ENCODE results near the gene FOXP1. TPM values are rescaled to one million over a fixed set of nuclear protein-coding genes. Genes with fewer than 3 reads are reported as not detected.

The FOXP1 gene
- total RNA-seq, 1 experiment from 2014 or later: 2.9 TPM

DNA sequence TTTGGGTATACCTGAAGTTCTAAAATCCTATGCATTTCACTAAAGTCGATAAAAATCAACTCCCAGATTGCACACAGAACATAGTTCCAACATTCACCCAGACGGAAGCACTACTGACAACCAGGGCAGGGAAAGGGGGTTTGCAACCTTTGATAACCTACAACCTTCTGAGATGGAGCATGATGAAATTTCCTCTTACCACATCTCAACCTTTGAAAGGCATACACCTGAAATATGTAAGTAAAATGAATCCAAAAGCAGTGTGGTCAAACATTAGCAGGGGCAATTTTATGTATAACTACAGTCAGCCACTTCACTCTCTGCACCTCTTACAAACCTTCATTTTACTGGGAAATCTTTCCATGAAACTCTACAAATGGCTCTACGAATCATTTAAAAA lies 184.1 kb downstream of the FOXP1 start:
- DNase-seq (ENCODE audit: low read depth, low spot score) (no peak), ATAC-seq (no peak)
- CTCF ChIA-PET: no interaction called here
- POLR2A ChIA-PET: no interaction called here
- H3K9me3 ChIP-seq (ENCODE audit: control insufficient read depth, insufficient read depth, low read depth, low read length): no peaks in the 10 kb centered on the region
- TF ChIP-seq SIN3A (IDR thresholded peaks at IDR 0.05; ENCODE audit: borderline replicate concordance, insufficient read depth, low read depth, low read length) (no peak), TCF7L2 (IDR thresholded peaks at IDR 0.05; ENCODE audit: low read depth, low read length) (no peak), POLR2AphosphoS5 (IDR thresholded peaks at IDR 0.05; ENCODE audit: low read depth, low read length) (no peak)
- TF ChIP-seq, protein P1, sequence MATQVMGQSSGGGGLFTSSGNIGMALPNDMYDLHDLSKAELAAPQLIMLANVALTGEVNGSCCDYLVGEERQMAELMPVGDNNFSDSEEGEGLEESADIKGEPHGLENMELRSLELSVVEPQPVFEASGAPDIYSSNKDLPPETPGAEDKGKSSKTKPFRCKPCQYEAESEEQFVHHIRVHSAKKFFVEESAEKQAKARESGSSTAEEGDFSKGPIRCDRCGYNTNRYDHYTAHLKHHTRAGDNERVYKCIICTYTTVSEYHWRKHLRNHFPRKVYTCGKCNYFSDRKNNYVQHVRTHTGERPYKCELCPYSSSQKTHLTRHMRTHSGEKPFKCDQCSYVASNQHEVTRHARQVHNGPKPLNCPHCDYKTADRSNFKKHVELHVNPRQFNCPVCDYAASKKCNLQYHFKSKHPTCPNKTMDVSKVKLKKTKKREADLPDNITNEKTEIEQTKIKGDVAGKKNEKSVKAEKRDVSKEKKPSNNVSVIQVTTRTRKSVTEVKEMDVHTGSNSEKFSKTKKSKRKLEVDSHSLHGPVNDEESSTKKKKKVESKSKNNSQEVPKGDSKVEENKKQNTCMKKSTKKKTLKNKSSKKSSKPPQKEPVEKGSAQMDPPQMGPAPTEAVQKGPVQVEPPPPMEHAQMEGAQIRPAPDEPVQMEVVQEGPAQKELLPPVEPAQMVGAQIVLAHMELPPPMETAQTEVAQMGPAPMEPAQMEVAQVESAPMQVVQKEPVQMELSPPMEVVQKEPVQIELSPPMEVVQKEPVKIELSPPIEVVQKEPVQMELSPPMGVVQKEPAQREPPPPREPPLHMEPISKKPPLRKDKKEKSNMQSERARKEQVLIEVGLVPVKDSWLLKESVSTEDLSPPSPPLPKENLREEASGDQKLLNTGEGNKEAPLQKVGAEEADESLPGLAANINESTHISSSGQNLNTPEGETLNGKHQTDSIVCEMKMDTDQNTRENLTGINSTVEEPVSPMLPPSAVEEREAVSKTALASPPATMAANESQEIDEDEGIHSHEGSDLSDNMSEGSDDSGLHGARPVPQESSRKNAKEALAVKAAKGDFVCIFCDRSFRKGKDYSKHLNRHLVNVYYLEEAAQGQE (IDR thresholded peaks at IDR 0.05; ENCODE audit: insufficient read depth in 1 of 2, low read depth in 2 of 2, low read length in 1 of 2): no peak
- TF ChIP-seq, protein P2, sequence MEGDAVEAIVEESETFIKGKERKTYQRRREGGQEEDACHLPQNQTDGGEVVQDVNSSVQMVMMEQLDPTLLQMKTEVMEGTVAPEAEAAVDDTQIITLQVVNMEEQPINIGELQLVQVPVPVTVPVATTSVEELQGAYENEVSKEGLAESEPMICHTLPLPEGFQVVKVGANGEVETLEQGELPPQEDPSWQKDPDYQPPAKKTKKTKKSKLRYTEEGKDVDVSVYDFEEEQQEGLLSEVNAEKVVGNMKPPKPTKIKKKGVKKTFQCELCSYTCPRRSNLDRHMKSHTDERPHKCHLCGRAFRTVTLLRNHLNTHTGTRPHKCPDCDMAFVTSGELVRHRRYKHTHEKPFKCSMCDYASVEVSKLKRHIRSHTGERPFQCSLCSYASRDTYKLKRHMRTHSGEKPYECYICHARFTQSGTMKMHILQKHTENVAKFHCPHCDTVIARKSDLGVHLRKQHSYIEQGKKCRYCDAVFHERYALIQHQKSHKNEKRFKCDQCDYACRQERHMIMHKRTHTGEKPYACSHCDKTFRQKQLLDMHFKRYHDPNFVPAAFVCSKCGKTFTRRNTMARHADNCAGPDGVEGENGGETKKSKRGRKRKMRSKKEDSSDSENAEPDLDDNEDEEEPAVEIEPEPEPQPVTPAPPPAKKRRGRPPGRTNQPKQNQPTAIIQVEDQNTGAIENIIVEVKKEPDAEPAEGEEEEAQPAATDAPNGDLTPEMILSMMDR (IDR thresholded peaks at IDR 0.05): no peak
- intact Hi-C loops (cut with micrococcal nuclease; ENCODE audit: unreplicated experiment): no loop called here
- in situ Hi-C loops (cut with HindIII; ENCODE audit: low pct_unique_long_range_greater_than_20kb, low sequenced_read_pairs): no loop called here
- BruUV-seq (replicated peaks): no TSS peak
- no peak overlapping the region for H3K4me3 ChIP-seq (ENCODE audit: low read depth in 2 of 2, low read length in 2 of 2)
- no peaks in the 10 kb centered on the region for H3K4me1 ChIP-seq (ENCODE audit: control insufficient read depth, insufficient read depth, low read length)
- H3K36me3 ChIP-seq (ENCODE audit: control insufficient read depth, insufficient read depth, low read length): no peaks in the 10 kb centered on the region
- H3K27me3 ChIP-seq (ENCODE audit: control insufficient read depth, insufficient read depth, low read length): no peaks in the 10 kb centered on the region
- H3K27ac ChIP-seq (ENCODE audit: low read length): no peak overlapping the region

DNA sequence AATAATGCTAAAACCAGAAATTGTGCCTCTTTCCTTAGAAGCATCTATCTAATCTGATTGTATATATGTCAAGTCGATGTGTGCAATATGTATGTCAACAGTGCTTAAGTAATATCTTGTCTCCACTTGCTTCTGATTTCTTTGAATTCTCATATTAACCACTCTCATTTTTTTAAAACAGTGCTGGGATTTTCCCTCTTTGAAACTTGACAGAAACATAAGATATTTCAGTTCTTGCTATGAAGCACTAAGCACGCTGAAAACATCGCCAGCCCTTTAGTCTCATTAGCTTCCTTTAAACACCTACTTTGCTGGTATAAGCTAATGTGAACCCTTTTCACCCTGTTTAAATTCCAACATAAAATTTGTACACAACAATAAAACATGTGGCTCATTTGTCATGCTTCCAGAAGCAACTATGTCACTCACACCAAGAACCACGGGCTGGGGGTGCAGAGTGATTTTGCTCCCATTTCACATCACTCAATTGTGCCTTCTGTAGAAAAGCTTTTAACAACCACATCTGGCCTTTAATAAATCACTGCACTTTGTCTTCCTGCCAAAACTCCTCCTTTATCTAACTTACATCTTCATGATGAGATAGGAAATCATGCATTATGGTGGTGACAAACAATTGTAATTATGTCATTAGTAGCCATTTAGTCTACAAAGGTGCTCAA lies 185.2 kb downstream of the FOXP1 start:
- Histone ChIP-seq H3K9me3 (ENCODE audit: control insufficient read depth, insufficient read depth, low read depth, low read length) (no peaks in the 10 kb centered on the region), H3K36me3 (ENCODE audit: control insufficient read depth, insufficient read depth, low read length) (no peaks in the 10 kb centered on the region), H3K27ac (ENCODE audit: low read length) (no peak overlapping the region), H3K4me3 (ENCODE audit: low read depth in 2 of 2, low read length in 2 of 2) (no peak overlapping the region), H3K27me3 (ENCODE audit: control insufficient read depth, insufficient read depth, low read length) (no peaks in the 10 kb centered on the region), H3K4me1 (ENCODE audit: control insufficient read depth, insufficient read depth, low read length) (no peaks in the 10 kb centered on the region)
- ChIA-PET POLR2A (no interaction called here), CTCF (interaction anchor here (0.6 kb wide), 1 partner anchor 8 kb away, joined by 3 read pairs; no protein-coding TSS in a partner anchor)
- intact Hi-C loops (cut with micrococcal nuclease; ENCODE audit: unreplicated experiment): no loop called here
- in situ Hi-C loops (cut with HindIII; ENCODE audit: low pct_unique_long_range_greater_than_20kb, low sequenced_read_pairs): no loop called here
- no peak for TF ChIP-seq SIN3A (IDR thresholded peaks at IDR 0.05; ENCODE audit: borderline replicate concordance, insufficient read depth, low read depth, low read length)
- no peak for TF ChIP-seq TCF7L2 (IDR thresholded peaks at IDR 0.05; ENCODE audit: low read depth, low read length)
- TF ChIP-seq, protein P2 (IDR thresholded peaks at IDR 0.05): no peak
- TF ChIP-seq, protein P1 (IDR thresholded peaks at IDR 0.05; ENCODE audit: insufficient read depth in 1 of 2, low read depth in 2 of 2, low read length in 1 of 2): no peak
- TF ChIP-seq POLR2AphosphoS5 (IDR thresholded peaks at IDR 0.05; ENCODE audit: low read depth, low read length): no peak
- no TSS peak for BruUV-seq (replicated peaks)
- DNase-seq (ENCODE audit: low read depth, low spot score): no peak
- ATAC-seq: no peak

Measured in Panc1 (cell line).